Mesenchymal stem cell (in vitro differentiated cells and primary cell): ENCODE measurements around the gene HDAC7.

ENCODE experiments used
- DNase-seq: peaks from one replicate; pipeline ENCODE4 v3.0.0-alpha.2; 2013
- H2AFZ ChIP-seq: one replicate; pipeline ENCODE4 v1.6.1; 2013; ENCODE audit warnings: low read depth, mild to moderate bottlenecking, control low read depth, inconsistent platforms, low read length, moderate library complexity
- H2AK5ac ChIP-seq: 2 replicates; pipeline ENCODE4 v1.6.1; 2013; ENCODE audit warnings: low read length, moderate library complexity, mild to moderate bottlenecking, inconsistent platforms; ENCODE audit not compliant: severe bottlenecking
- H2BK120ac ChIP-seq: one replicate; pipeline ENCODE4 v1.6.1; 2013; ENCODE audit warnings: low read depth, mild to moderate bottlenecking, inconsistent platforms, low read length, moderate library complexity
- H2BK12ac ChIP-seq, 2 experiments: one replicate each; pipeline ENCODE4 v1.6.1; 2013; ENCODE audit warnings: inconsistent platforms in 2 of 2, low read length in 2 of 2, mild to moderate bottlenecking in 2 of 2, moderate library complexity in 2 of 2, control low read depth in 1 of 2
- H2BK15ac ChIP-seq: one replicate; pipeline ENCODE4 v1.6.1; 2013; ENCODE audit warnings: mild to moderate bottlenecking, low read depth, inconsistent platforms; ENCODE audit not compliant: poor library complexity, severe bottlenecking
- H2BK5ac ChIP-seq: 2 replicates; pipeline ENCODE4 v1.6.1; 2013; ENCODE audit warnings: low read depth, mild to moderate bottlenecking, low read length, control low read depth, inconsistent platforms; ENCODE audit not compliant: poor library complexity, severe bottlenecking
- H3K14ac ChIP-seq, 2 experiments: one replicate each; pipeline ENCODE4 v1.6.1; 2013; ENCODE audit warnings: inconsistent platforms in 2 of 2, low read length in 2 of 2, control low read depth in 1 of 2, mild to moderate bottlenecking in 1 of 2, moderate library complexity in 1 of 2
- H3K18ac ChIP-seq, 2 experiments: one replicate each; pipeline ENCODE4 v1.6.1; 2013; ENCODE audit warnings: inconsistent platforms in 2 of 2, low read length in 2 of 2, control low read depth in 1 of 2, low read depth in 1 of 2, mild to moderate bottlenecking in 1 of 2
- H3K23ac ChIP-seq, 2 experiments: one replicate each; pipeline ENCODE4 v1.6.1; 2013; ENCODE audit warnings: inconsistent platforms in 2 of 2, low read length in 2 of 2, mild to moderate bottlenecking in 2 of 2, moderate library complexity in 2 of 2, control low read depth in 1 of 2
- H3K27ac ChIP-seq: 2 replicates; pipeline ENCODE4 v1.5.1; 2013; ENCODE audit warnings: mild to moderate bottlenecking, moderate library complexity, low read length, control low read depth, inconsistent platforms; ENCODE audit not compliant: poor library complexity, severe bottlenecking
- H3K27me3 ChIP-seq, 2 experiments: 2 replicates each; pipeline versions ENCODE4 v1.6.1 to v1.7.0; 2013; ENCODE audit warnings: low read length in 2 of 2, mild to moderate bottlenecking in 2 of 2, moderate library complexity in 2 of 2, control low read depth in 1 of 2, inconsistent platforms in 1 of 2; ENCODE audit not compliant: control insufficient read depth in 1 of 2, insufficient read depth in 1 of 2
- H3K36me3 ChIP-seq, 2 experiments: 2 replicates each; pipeline versions ENCODE4 v1.6.1 to v1.7.0; 2013; ENCODE audit warnings: low read length in 2 of 2, control low read depth in 1 of 2, inconsistent platforms in 1 of 2, low read depth in 1 of 2, mild to moderate bottlenecking in 1 of 2; ENCODE audit not compliant: insufficient read depth in 2 of 2, control insufficient read depth in 1 of 2
- H3K4ac ChIP-seq, 2 experiments: one replicate each; pipeline ENCODE4 v1.6.1; 2013; ENCODE audit warnings: inconsistent platforms in 2 of 2, low read length in 2 of 2, mild to moderate bottlenecking in 2 of 2, moderate library complexity in 2 of 2, control low read depth in 1 of 2, low read depth in 1 of 2
- H3K4me1 ChIP-seq: 2 replicates; pipeline ENCODE4 v1.6.1; 2013; ENCODE audit warnings: low read depth, low read length, control low read depth; ENCODE audit not compliant: control insufficient read depth, insufficient read depth
- H3K4me2 ChIP-seq: 2 replicates; pipeline ENCODE4 v1.6.1; 2013; ENCODE audit warnings: low read length, mild to moderate bottlenecking, inconsistent platforms; ENCODE audit not compliant: poor library complexity, severe bottlenecking
- H3K4me3 ChIP-seq, 2 experiments: 2 replicates each; pipeline versions ENCODE4 v1.5.1 to v1.7.0; 2013; ENCODE audit warnings: low read length in 2 of 2, mild to moderate bottlenecking in 2 of 2, control low read depth in 1 of 2, low read depth in 1 of 2; ENCODE audit not compliant: insufficient read depth in 1 of 2
- H3K79me1 ChIP-seq: replicated peaks from 2 replicates; pipeline ENCODE4 v1.6.1; 2013; ENCODE audit warnings: mild to moderate bottlenecking, control low read depth, low read length, inconsistent platforms; ENCODE audit not compliant: poor library complexity, severe bottlenecking
- H3K9ac ChIP-seq: 2 replicates; pipeline ENCODE4 v1.7.0; 2013; ENCODE audit warnings: mild to moderate bottlenecking, low read length, moderate library complexity
- H3K9me3 ChIP-seq: 2 replicates; pipeline ENCODE4 v1.7.0; 2013; ENCODE audit warnings: mild to moderate bottlenecking, low read length; ENCODE audit not compliant: control insufficient read depth
- H4K8ac ChIP-seq: one replicate; pipeline ENCODE4 v1.6.1; 2013; ENCODE audit warnings: inconsistent platforms, mild to moderate bottlenecking, low read length, moderate library complexity
- H4K91ac ChIP-seq: one replicate; pipeline ENCODE4 v1.6.1; 2013; ENCODE audit warnings: mild to moderate bottlenecking, low read length, inconsistent platforms
- whole genome bisulfite sequencing: methylation state at CpG from one replicate; pipeline ENCODE4 v1.1.7; 2013; ENCODE audit warnings: mixed read lengths; 5-methylcytosine and 5-hydroxymethylcytosine counted together

HDAC7 gene

DNA sequence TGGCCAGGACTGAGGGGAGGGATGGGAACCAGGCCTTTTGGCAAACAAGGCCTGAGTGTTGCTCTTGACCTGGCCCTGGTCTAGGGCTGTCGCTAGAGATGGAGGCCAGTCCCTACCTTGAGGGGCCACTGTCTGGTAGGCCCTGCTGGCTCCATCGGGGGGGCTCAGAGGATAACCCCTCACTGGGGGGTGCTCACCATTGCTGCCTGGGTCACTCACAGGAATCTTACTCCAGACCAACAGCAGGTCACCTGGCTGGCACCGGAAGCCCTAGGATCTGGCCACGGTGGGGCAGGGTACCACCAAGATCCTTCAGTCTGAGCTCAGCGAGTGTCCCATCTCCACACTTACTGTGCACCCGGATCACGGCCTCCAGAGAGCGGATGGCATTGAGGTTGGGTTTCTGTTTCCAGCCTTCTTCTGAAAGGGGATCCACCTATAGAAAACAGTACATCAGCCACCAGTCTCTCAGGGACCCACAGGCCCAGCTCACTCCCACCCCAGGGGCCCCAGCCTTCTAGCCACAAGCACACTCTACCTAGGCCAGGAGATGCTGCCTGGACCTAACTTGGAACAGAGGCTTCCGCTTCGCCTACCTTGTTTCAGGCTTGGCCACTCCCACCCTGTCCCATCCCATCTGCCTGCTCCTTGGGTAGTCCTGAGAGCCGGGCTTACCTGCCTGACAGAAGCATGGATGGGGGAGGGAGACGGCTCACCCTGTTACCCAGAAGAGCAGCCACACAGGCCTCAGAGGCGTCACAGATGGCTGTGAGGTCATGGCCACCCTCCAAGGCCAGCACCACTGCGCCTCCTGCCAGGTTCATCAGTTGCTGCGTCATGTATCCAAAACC, 34.4 kb downstream of the HDAC7 start:
- H3K14ac ChIP-seq, result no peak overlapping the region
- H2BK120ac ChIP-seq, result no peak overlapping the region
- no peak overlapping the region for H2BK12ac ChIP-seq
- no peak overlapping the region for H3K23ac ChIP-seq
- no peaks in the 10 kb centered on the region for H3K27me3 ChIP-seq
- H3K4me1 ChIP-seq, result peaks cover 3% of the 10 kb centered on the region
- H3K27ac ChIP-seq, result no peak overlapping the region
- H2BK15ac ChIP-seq, result no peak overlapping the region
- no peak overlapping the region for H3K4me2 ChIP-seq
- no peak for DNase-seq
- H2AFZ ChIP-seq, result no peak overlapping the region
- H3K36me3 ChIP-seq, result peaks cover 95 to 96% of the 10 kb centered on the region in 2 experiments
- H3K9ac ChIP-seq, result no peak overlapping the region
- H3K9me3 ChIP-seq, result no peaks in the 10 kb centered on the region
- no peak overlapping the region for H2AK5ac ChIP-seq
- H3K4ac ChIP-seq, result no peak overlapping the region
- WGBS, result 92% methylated on average over 14 of the region's 15 CpGs
- no peak overlapping the region for H3K18ac ChIP-seq
- H3K79me1 ChIP-seq, result peaks cover 29% of the 10 kb centered on the region
- no peak overlapping the region for H3K4me3 ChIP-seq
- H4K8ac ChIP-seq, result no peak overlapping the region
- H2BK5ac ChIP-seq, result no peak overlapping the region
- H4K91ac ChIP-seq, result no peak overlapping the region

DNA sequence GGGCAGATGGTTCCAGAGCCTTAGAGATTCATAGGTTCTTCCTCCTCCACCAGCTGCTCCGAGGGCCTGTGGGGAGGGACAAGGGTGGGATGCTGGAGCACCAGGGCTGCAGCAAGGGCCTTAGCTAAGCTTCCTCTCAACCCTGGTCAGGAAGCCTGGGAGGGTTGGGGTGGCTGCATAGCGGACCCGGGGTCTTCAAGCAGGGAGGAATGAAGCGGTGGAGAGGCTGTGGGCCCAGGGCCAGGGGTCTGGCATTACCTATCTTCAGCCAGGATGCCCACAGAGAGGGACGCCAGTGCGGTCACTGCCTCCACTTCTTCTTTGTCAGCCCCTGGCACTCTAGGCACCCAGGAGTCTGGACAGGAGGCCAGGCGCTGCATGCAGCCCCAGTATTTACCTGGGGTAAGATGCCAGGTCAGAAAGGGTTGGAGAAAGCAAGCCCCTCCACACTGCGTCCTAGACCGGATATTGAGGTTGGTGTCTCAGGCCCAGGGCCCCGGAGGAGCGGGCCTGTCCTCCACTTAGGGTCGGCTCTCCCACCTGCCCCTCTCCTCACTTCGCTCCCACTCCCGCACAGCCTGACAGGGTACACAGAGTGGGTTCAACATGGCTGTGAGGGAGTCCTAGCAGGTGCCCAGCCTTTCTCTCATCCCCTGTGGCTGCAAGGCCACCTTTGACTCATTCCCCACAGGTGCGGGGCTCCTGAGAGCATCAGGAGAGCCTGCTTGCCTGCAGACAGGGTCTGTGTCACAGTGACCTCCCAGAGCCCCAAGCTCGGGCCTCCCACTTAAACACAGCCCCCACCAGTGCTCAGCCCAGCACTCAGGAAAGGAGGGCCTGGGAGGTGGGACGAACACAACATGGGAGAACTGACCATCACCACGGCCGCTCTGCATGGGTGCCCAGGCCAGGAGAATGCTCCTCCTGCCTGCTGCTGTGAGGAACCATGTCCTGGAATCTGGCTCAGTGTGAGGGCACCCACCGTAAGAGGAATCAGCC, 35.6 kb downstream of the HDAC7 start:
- no peak overlapping the region for H2AFZ ChIP-seq

DNA sequence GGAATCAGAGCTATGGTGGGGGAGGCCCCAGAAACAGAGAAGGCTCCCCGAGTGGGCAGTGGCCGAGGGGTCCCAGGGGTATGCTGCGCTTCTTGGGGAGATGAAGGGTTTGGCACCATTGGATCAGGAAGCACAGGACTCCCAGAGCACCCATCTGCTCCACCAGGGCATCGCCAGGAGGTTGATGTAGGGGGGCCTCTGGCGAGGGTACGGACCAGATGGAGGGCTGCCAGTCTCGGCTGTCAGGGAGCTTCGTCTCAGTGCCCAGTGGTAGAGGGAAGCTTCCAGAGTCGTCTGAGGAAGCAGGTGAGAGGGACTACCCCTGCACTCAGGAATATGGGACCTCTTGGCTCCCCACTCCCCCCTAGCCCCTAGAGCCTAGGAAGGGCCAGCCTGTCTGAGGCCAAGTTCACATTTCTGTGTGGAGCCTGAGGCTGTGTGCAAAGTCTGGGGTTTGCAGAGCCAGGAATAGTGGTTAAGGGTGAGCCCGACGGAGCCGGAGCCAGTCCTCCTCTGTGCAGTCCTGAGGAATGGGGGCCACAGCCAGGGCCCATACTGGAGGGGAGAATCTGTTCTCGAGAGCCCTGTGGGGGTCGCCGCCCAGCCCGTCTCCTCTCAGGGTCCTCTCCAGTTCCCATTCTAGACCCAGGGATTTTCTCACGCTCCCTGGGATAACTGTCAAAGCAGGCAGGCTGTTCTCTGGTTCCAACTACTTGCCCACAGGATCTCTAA, 36.5 kb downstream of the HDAC7 start:
- Histone ChIP-seq H3K36me3 (peaks cover 76 to 88% of the 10 kb centered on the region in 2 experiments), H3K4me3 (no peak overlapping the region), H3K4ac (no peak overlapping the region), H3K14ac (no peak overlapping the region), H2BK5ac (no peak overlapping the region), H3K27ac (no peak overlapping the region), H3K4me2 (no peak overlapping the region), H4K91ac (no peak overlapping the region), H2BK120ac (no peak overlapping the region), H3K23ac (no peak overlapping the region), H2BK12ac (no peak overlapping the region), H3K27me3 (no peaks in the 10 kb centered on the region), H3K4me1 (peaks cover 10% of the 10 kb centered on the region), H3K79me1 (peaks cover 18% of the 10 kb centered on the region), H4K8ac (no peak overlapping the region), H3K9ac (peak overlapping the region; percentile 13), H3K9me3 (no peaks in the 10 kb centered on the region), H2BK15ac (no peak overlapping the region), H2AFZ (no peak overlapping the region), H2AK5ac (no peak overlapping the region), H3K18ac (no peak overlapping the region)
- WGBS, result 97% methylated on average over 15 of the region's 17 CpGs
- no peak for DNase-seq

More for the DNA sequence above, 35.6 kb downstream of the HDAC7 start:
- no peak overlapping the region for H4K8ac ChIP-seq
- H3K14ac ChIP-seq, result no peak overlapping the region
- no peaks in the 10 kb centered on the region for H3K27me3 ChIP-seq
- peaks cover 85 to 93% of the 10 kb centered on the region in 2 experiments for H3K36me3 ChIP-seq
- H2BK12ac ChIP-seq, result no peak overlapping the region
- no peak overlapping the region for H3K4me2 ChIP-seq
- no peak overlapping the region for H3K4ac ChIP-seq
- H2BK120ac ChIP-seq, result no peak overlapping the region
- H3K9me3 ChIP-seq, result no peaks in the 10 kb centered on the region
- H3K4me3 ChIP-seq, result no peak overlapping the region
- H2AK5ac ChIP-seq, result no peak overlapping the region
- H3K79me1 ChIP-seq, result peaks cover 18% of the 10 kb centered on the region
- no peak overlapping the region for H2BK15ac ChIP-seq
- no peak overlapping the region for H3K27ac ChIP-seq
- peak overlapping the region; percentile 13 for H3K9ac ChIP-seq
- 95% methylated on average over 20 of the region's 20 CpGs for WGBS
- H4K91ac ChIP-seq, result no peak overlapping the region
- H3K23ac ChIP-seq, result no peak overlapping the region
- H3K4me1 ChIP-seq, result peaks cover 6% of the 10 kb centered on the region
- H2BK5ac ChIP-seq, result no peak overlapping the region
- H3K18ac ChIP-seq, result no peak overlapping the region
- DNase-seq, result no peak
